OCI-LY3 (cell line): ENCODE results near the gene LCN1.

Experiments used
- H2AFZ ChIP-seq: fragments of 200-600, 300-600 bp; shearing (Covaris generic); 2 replicates; pipeline ENCODE4 v1.6.0; 2014; ENCODE audit warnings: antibody characterized with exemption, low read depth, low read length
- H3K27ac ChIP-seq: fragments of 200-600, 300-600 bp; sonication (generic); 2 replicates; pipeline ENCODE4 v1.5.1; 2014; ENCODE audit warnings: mild to moderate bottlenecking, low read length, moderate library complexity, mixed read lengths
- H3K27me3 ChIP-seq: fragments of 200-600, 300-600 bp; sonication (generic); 2 replicates; pipeline ENCODE4 v1.6.1; 2014; ENCODE audit warnings: low read depth, low read length, mixed read lengths
- H3K36me3 ChIP-seq: fragments of 200-600, 300-600 bp; sonication (generic); replicated peaks from 2 replicates; pipeline ENCODE3; 2014; ENCODE audit warnings: low read depth, low read length, mixed read lengths
- H3K4me1 ChIP-seq: fragments of 300-600, 200-600 bp; sonication (generic); 2 replicates; pipeline ENCODE4 v1.6.1; 2014; ENCODE audit warnings: low read length, mixed read lengths
- H3K4me2 ChIP-seq: fragments of 200-600, 300-600 bp; sonication (generic); 2 replicates; pipeline ENCODE4 v1.6.1; 2014; ENCODE audit warnings: low read length, mixed read lengths
- H3K4me3 ChIP-seq: fragments of 300-600, 200-600 bp; sonication (generic); 2 replicates; pipeline ENCODE4 v1.5.1; 2014; ENCODE audit warnings: antibody characterized with exemption, mild to moderate bottlenecking, low read length, moderate library complexity
- H3K79me2 ChIP-seq: fragments of 300-600, 200-600 bp; shearing (Covaris generic); 2 replicates; pipeline ENCODE4 v1.6.1; 2014; ENCODE audit warnings: mild to moderate bottlenecking, low read length, mixed read lengths
- H3K9ac ChIP-seq: fragments of 300-600, 200-600 bp; shearing (Covaris generic); 2 replicates; pipeline ENCODE4 v1.6.0; 2014; ENCODE audit warnings: mild to moderate bottlenecking, low read length, moderate library complexity
- H3K9me3 ChIP-seq: fragments of 200-600, 300-600 bp; shearing (Covaris generic); 2 replicates; pipeline ENCODE4 v1.6.1; 2014; ENCODE audit warnings: low read length, mixed read lengths; ENCODE audit not compliant: insufficient read depth
- H4K20me1 ChIP-seq: fragments of 200-600, 300-600 bp; sonication (generic); 2 replicates; pipeline ENCODE4 v1.6.1; 2016; ENCODE audit warnings: low read length, mixed read lengths; ENCODE audit not compliant: insufficient read depth
- EZH2phosphoT487 ChIP-seq: fragments of 200-600 bp; shearing (Covaris generic); IDR thresholded peaks from 2 replicates; pipeline ENCODE4 v1.6.1; 2018; ENCODE audit warnings: antibody characterized with exemption, mixed run types, low read depth
- TF ChIP-seq, protein P1 (sequence below): fragments of 200-600, 300-600 bp; sonication (generic); IDR thresholded peaks from 2 replicates; pipeline ENCODE4 v1.5.1; 2014; ENCODE audit warnings: antibody characterized with exemption, low read length, low read depth

Gene LCN1

DNA sequence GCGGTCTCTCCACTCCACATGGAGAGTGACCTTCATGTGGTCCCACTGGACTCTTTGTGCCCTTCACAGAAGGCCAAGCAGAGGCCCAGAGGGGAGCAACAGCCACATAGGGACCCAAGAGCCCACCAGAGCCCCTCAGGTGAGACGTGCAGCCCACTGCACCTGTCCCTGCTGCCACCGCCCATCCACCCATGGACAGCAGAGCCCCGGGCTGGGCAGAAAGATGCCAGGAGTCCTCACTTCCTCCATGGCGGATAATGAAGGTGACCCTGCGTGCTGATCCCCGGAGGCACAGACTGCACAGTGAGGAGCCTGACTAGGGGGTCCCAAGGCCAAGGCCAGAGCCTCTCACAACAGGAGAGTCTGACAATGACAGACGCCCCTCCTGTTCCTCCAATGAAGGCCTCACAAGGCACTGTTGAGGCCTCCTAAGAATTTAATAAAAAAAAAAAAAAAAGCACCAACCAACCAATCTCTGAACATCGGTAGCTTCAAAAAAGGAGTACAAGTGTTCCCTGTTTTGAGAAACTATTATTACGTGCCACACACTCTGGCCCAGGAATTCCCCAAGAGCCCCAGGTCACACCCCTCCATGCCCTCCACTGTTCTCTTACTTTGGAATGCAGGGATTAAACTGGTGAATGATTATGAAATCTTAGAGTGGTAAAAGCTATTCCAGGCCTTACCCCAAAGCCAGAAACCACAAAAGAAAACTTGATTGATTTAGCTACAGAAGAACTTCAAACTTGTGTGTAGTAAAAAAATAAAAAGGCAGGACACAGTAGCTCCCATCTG, 44.5 kb upstream of the LCN1 start:
- H3K79me2 ChIP-seq, result no peaks in the 10 kb centered on the region

DNA sequence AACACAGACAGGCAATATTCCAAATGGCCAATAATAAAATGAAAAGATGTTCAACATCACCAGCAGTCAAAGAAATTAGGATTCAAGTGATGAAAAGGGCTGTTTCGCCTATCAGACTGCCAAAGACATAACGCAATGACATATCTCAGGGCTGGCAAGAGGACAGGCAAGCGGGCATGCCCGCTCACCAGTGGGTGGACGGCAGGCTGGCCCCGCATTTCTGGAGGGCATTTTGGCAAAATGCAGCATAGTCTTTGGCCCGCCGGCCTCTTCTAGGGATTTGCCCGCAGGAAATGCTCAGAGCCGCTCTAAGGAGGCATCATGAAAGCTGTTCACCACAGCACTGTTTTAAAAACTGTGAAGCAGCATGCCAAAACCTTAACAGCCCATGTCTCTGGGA, 43.0 kb upstream of the LCN1 start:
- Histone ChIP-seq H3K27ac (no peak overlapping the region), H2AFZ (no peak overlapping the region), H3K4me2 (no peak overlapping the region), H3K9ac (no peak overlapping the region), H3K79me2 (no peaks in the 10 kb centered on the region), H3K9me3 (no peaks in the 10 kb centered on the region), H3K36me3 (no peaks in the 10 kb centered on the region), H3K4me1 (peaks cover 7% of the 10 kb centered on the region; the same call in 1 of the 2 replicates), H3K4me3 (no peak overlapping the region), H3K27me3 (peaks cover 14% of the 10 kb centered on the region), H4K20me1 (no peaks in the 10 kb centered on the region)
- TF ChIP-seq, protein P1, sequence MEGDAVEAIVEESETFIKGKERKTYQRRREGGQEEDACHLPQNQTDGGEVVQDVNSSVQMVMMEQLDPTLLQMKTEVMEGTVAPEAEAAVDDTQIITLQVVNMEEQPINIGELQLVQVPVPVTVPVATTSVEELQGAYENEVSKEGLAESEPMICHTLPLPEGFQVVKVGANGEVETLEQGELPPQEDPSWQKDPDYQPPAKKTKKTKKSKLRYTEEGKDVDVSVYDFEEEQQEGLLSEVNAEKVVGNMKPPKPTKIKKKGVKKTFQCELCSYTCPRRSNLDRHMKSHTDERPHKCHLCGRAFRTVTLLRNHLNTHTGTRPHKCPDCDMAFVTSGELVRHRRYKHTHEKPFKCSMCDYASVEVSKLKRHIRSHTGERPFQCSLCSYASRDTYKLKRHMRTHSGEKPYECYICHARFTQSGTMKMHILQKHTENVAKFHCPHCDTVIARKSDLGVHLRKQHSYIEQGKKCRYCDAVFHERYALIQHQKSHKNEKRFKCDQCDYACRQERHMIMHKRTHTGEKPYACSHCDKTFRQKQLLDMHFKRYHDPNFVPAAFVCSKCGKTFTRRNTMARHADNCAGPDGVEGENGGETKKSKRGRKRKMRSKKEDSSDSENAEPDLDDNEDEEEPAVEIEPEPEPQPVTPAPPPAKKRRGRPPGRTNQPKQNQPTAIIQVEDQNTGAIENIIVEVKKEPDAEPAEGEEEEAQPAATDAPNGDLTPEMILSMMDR, result no peak
- no peak for TF ChIP-seq EZH2phosphoT487

More for the DNA sequence above, 44.5 kb upstream of the LCN1 start:
- H3K4me1 ChIP-seq, result peaks cover 7% of the 10 kb centered on the region; the same call in 1 of the 2 replicates
- H3K9me3 ChIP-seq, result no peaks in the 10 kb centered on the region
- no peak overlapping the region for H3K9ac ChIP-seq
- no peaks in the 10 kb centered on the region for H4K20me1 ChIP-seq
- TF ChIP-seq, protein P1, result no peak
- no peak for TF ChIP-seq EZH2phosphoT487
- no peak overlapping the region for H3K27ac ChIP-seq
- peaks cover 19% of the 10 kb centered on the region for H3K27me3 ChIP-seq
- no peak overlapping the region for H2AFZ ChIP-seq
- H3K4me2 ChIP-seq, result no peak overlapping the region
- H3K36me3 ChIP-seq, result no peaks in the 10 kb centered on the region
- H3K4me3 ChIP-seq, result no peak overlapping the region

DNA sequence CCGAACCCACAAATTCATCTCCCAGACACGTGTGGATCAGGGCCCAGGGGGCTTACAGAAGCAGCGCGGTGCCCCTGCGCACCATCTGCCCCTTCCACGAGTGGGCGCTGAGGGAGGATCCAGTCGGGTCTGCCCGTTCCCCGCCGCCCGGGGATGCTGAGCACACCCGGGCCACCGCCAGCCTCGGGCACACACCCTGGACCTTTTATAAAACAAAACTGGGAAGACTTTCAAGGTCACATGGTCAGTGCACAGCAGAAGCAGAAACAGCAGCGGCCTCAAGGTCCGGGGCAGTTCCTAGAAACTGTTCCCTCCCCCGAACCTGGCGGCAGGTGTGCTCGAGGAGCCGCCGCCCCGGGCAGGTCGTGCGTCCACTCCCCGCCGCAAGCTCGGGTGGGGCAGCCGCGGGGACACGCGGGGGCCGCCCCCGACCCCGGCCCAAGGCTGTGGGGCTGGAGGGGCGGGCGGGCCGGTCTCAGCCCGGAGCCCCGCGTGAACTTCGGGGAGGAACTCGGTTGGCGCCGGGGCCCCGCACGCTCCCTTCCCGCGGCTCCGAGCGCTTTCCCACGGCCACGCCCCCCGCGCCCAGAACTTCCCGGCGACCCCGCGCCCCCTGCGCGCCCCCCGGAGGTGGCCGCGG, 42.3 kb upstream of the LCN1 start:
- H3K4me1 ChIP-seq, result peaks cover 7% of the 10 kb centered on the region; the same call in 1 of the 2 replicates
- no peaks in the 10 kb centered on the region for H4K20me1 ChIP-seq
- H3K36me3 ChIP-seq, result no peaks in the 10 kb centered on the region
- no peaks in the 10 kb centered on the region for H3K79me2 ChIP-seq
- no peak for TF ChIP-seq EZH2phosphoT487
- TF ChIP-seq, protein P1, result peak; percentile 17
- no peaks in the 10 kb centered on the region for H3K9me3 ChIP-seq
- peak overlapping the region; percentile 69; the same call in 1 of the 2 replicates for H2AFZ ChIP-seq
- H3K27me3 ChIP-seq, result peaks cover 8% of the 10 kb centered on the region
- H3K27ac ChIP-seq, result no peak overlapping the region
- H3K4me3 ChIP-seq, result peak overlapping the region; percentile 80
- H3K9ac ChIP-seq, result peak overlapping the region; percentile 27; the same call in 1 of the 2 replicates
- peak overlapping the region; percentile 84 for H3K4me2 ChIP-seq

DNA sequence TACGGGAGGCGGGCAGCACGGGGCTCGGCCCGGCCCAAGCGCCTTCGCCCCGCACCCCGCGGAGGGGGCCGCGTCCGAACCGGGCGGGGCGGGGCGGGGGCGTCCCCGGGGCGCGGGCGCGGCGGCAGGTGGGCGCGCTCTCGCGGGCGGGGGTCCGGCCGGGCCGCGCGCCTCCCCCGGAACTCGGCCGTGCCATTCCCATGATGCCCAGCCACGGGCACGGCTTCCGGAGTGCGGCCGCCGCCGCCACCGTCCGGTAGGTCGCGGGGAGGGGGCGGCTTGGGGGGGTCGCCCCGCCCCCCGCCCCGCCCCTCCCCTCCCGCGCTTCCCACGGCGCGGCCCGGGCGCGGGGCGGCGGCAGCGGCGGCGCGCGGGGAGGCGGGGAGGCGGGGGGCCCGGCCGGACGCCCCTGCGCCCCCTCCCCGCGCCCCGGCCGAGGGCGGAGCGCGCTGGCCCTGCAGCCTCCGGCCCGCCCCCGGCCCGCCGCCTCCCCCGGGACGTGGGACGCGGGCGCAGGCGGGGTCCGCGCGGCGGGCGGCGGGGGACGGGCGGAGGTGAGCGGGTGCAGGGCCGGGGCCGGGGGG, 41.7 kb upstream of the LCN1 start, which contains the start of gene PPP1R26:
Gene PPP1R26 (plus strand): TSS at position 314 of the 584 bp plus-strand sequence. CDS start 4,729 bp downstream, outside the sequence.
- no peak within 1 kb of the TSS for H3K27ac ChIP-seq
- peak within 1 kb of the TSS; percentile 69 for H3K9ac ChIP-seq
- peak within 1 kb of the TSS; percentile 96 for H3K4me3 ChIP-seq
- peaks cover 6% of the 10 kb centered on the region; the same call in 1 of the 2 replicates for H3K27me3 ChIP-seq
- no peaks in the 10 kb centered on the region for H3K36me3 ChIP-seq
- no peaks in the 10 kb centered on the region for H3K79me2 ChIP-seq
- peak within 1 kb of the TSS; percentile 69; the same call in 1 of the 2 replicates for H2AFZ ChIP-seq
- peak within 1 kb of the TSS; percentile 97 for H3K4me2 ChIP-seq
- H4K20me1 ChIP-seq, result no peaks in the 10 kb centered on the region
- no peaks in the 10 kb centered on the region for H3K9me3 ChIP-seq
- no peak for TF ChIP-seq EZH2phosphoT487
- TF ChIP-seq, protein P1, result no peak
- peaks cover 7% of the 10 kb centered on the region; the same call in 1 of the 2 replicates for H3K4me1 ChIP-seq
